K562 (cell line): ENCODE results near the gene NPAP1. TPM values are rescaled to one million over a fixed set of nuclear protein-coding genes. Genes with fewer than 3 reads are reported as not detected.
"Not testable (repeated sequence)": the region's sequence is repeated elsewhere in the genome, so short reads cannot be mapped to it uniquely, and the experiment has no call there.

ENCODE experiments used
- ATAC-seq: fragments of 200-7000 bp; cut with Tn5 transposase; 3 replicates; pipeline ENCODE4 v1.9.1; 2020; ENCODE audit warnings: moderate library complexity
- BruUV-seq: library from RNA; stranded (reverse); fragments of 400-500 nt; replicated peaks from 2 replicates; lab custom pipeline; 2021; lab: Mats Ljungman, UMichigan
- CTCF ChIA-PET: fragments of 300-600 bp; formaldehyde crosslinking; extraction: SDS; loops from one replicate; lab custom pipeline; 2021; ENCODE audit warnings: low intra/inter-chr PET ratio; lab: Yijun Ruan, JAX
- POLR2A ChIA-PET: fragments of 300-600, 350-650 bp; sonication (Branson Sonifier 250); formaldehyde crosslinking; extraction: SDS; loops from one replicate; lab custom pipeline; 2021; ENCODE audit warnings: antibody characterized with exemption, inconsistent platforms; lab: Yijun Ruan, JAX
- DNase-seq, 4 experiments: peaks; one replicate each; pipeline versions ENCODE4 v3.0.0 to v3.0.0-alpha.2; 2011 to 2018; ENCODE audit warnings: low spot score in 3 of 4, mixed read lengths in 3 of 4; ENCODE audit errors: extremely low read depth in 1 of 4
- FAIRE-seq: peaks from 2 replicates; lab custom pipeline; 2011; peaks lifted over from hg19 to GRCh38; lab: Jason Lieb, UNC
- H2AFZ ChIP-seq: 2 replicates; pipeline ENCODE4 v1.6.0; 2011; ENCODE audit warnings: low read depth, low read length, control low read depth, inconsistent platforms
- H3K27ac ChIP-seq: fragments of 200-600 bp; 3 replicates; pipeline ENCODE4 v1.8.0; 2011; ENCODE audit warnings: low read depth, mild to moderate bottlenecking, control low read depth, inconsistent platforms, low read length, moderate library complexity, mixed read lengths; ENCODE audit errors: extremely low read depth
- H3K27me3 ChIP-seq, 2 experiments: fragments of 300-600 bp in 1 of 2; 2 replicates in 1 of 2; 3 replicates in 1 of 2; pipeline versions ENCODE4 v1.6.0 to v1.8.0; 2011; ENCODE audit warnings: inconsistent platforms in 2 of 2, low read length in 2 of 2, mild to moderate bottlenecking in 1 of 2, mixed read lengths in 1 of 2, moderate library complexity in 1 of 2; ENCODE audit not compliant: control insufficient read depth in 2 of 2, insufficient read depth in 2 of 2
- H3K36me3 ChIP-seq: fragments of 300-600 bp; 3 replicates; pipeline ENCODE4 v1.8.0; 2011; ENCODE audit warnings: mild to moderate bottlenecking, low read length, inconsistent platforms; ENCODE audit not compliant: control insufficient read depth, insufficient read depth
- H3K4me1 ChIP-seq, 2 experiments: fragments of 200-600 bp in 1 of 2; replicated peaks in 1 of 2; 2 replicates in 1 of 2; 3 replicates in 1 of 2; pipeline versions ENCODE4 v1.5.1 to v1.8.0; 2011; ENCODE audit warnings: inconsistent platforms in 2 of 2, low read length in 2 of 2, mild to moderate bottlenecking in 1 of 2, mixed read lengths in 1 of 2, moderate library complexity in 1 of 2; ENCODE audit not compliant: control insufficient read depth in 2 of 2, insufficient read depth in 2 of 2
- H3K4me2 ChIP-seq: 2 replicates; pipeline ENCODE4 v1.6.1; 2011; ENCODE audit warnings: low read length, control low read depth, inconsistent platforms, mixed read lengths; ENCODE audit not compliant: insufficient read depth
- H3K4me3 ChIP-seq: fragments of 200-600 bp; sonication (generic), shearing (Covaris generic); 2 replicates; pipeline ENCODE4 v1.5.1; 2016; ENCODE audit warnings: control low read depth, inconsistent platforms
- H3K79me2 ChIP-seq: fragments of 200-600 bp; 3 replicates; pipeline ENCODE4 v1.8.0; 2011; ENCODE audit warnings: low read length, inconsistent platforms; ENCODE audit not compliant: control insufficient read depth, insufficient read depth
- H3K9ac ChIP-seq, 2 experiments: 2 replicates each; pipeline versions ENCODE4 v1.6.0 to v1.6.1; 2011; ENCODE audit warnings: low read depth in 2 of 2, low read length in 2 of 2, control low read depth in 1 of 2, inconsistent platforms in 1 of 2, mild to moderate bottlenecking in 1 of 2, mixed read lengths in 1 of 2; ENCODE audit not compliant: insufficient read depth in 1 of 2
- H3K9me1 ChIP-seq: one replicate; pipeline ENCODE4 v1.6.0; 2011; ENCODE audit warnings: inconsistent platforms, mild to moderate bottlenecking, low read length, moderate library complexity; ENCODE audit not compliant: control insufficient read depth, insufficient read depth
- H3K9me3 ChIP-seq: replicated peaks from 2 replicates; pipeline ENCODE4 v1.5.1; 2011; ENCODE audit warnings: low read depth, low read length, inconsistent platforms; ENCODE audit not compliant: control insufficient read depth, insufficient read depth
- H4K20me1 ChIP-seq: replicated peaks from 2 replicates; pipeline ENCODE4 v1.6.1; 2011; ENCODE audit warnings: low read length, inconsistent platforms, mixed read lengths; ENCODE audit not compliant: control insufficient read depth, insufficient read depth
- ATF6 ChIP-seq: sonication (generic); formaldehyde crosslinking; IDR thresholded peaks from 2 replicates; pipeline ENCODE4 v1.4.0; 2020; ENCODE audit warnings: mild to moderate bottlenecking, missing genetic modification reagents
- GABPB1 ChIP-seq: sonication (generic); formaldehyde crosslinking; IDR thresholded peaks from 2 replicates; pipeline ENCODE4 v1.8.0; 2022; ENCODE audit warnings: mild to moderate bottlenecking, missing genetic modification reagents
- HMGN3 ChIP-seq: IDR thresholded peaks from 2 replicates; pipeline ENCODE4 v1.6.1; 2011; ENCODE audit warnings: borderline replicate concordance, low read depth, mild to moderate bottlenecking, mixed read lengths, low read length; ENCODE audit not compliant: insufficient read length; ENCODE audit errors: extremely low read depth
- NR2F6 ChIP-seq: fragments of 450-650 bp; formaldehyde crosslinking; IDR thresholded peaks from 2 replicates; pipeline ENCODE4 v1.4.0; 2020; ENCODE audit warnings: mild to moderate bottlenecking
- RFX1 ChIP-seq: fragments of 450-650 bp; IDR thresholded peaks from 2 replicates; pipeline ENCODE4 v1.6.1; 2016; ENCODE audit warnings: mild to moderate bottlenecking, moderate library complexity
- ZBTB17 ChIP-seq: fragments of 450-650 bp; formaldehyde crosslinking; IDR thresholded peaks from 2 replicates; pipeline ENCODE4 v1.4.0; 2020; ENCODE audit warnings: mild to moderate bottlenecking
- ZBTB26 ChIP-seq: fragments of 450-650 bp; formaldehyde crosslinking; IDR thresholded peaks from 2 replicates; pipeline ENCODE4 v1.4.0; 2022; ENCODE audit warnings: missing genetic modification characterization
- ZFP91 ChIP-seq: sonication (generic); formaldehyde crosslinking; IDR thresholded peaks from 2 replicates; pipeline ENCODE4 v1.8.0; 2022; ENCODE audit warnings: mild to moderate bottlenecking, missing genetic modification reagents
- WGBS: fragments of 100-300 bp; shearing (Covaris generic); methylation state at CpG from one replicate; pipeline ENCODE4 v1.1.6; 2016; ENCODE audit warnings: low coverage, mixed read lengths; ENCODE audit not compliant: insufficient coverage; ENCODE audit errors: missing lambda C conversion rate; 5-methylcytosine and 5-hydroxymethylcytosine counted together
- in situ Hi-C: fragments of 300-500 bp; cut with MboI; formaldehyde crosslinking; loops from 4 replicates; pipeline ENCODE4 v1.15.0; 2018; ENCODE audit warnings: inconsistent platforms, mixed read lengths
- intact Hi-C: fragments of 100-400 bp; cut with micrococcal nuclease; formaldehyde crosslinking; loops from 2 replicates; pipeline ENCODE4 v1.14.2; 2022
- polyA plus RNA-seq, 8 experiments: library from polyadenylated mRNA; depleted of rRNA in 4 of 8; stranded (reverse) in 5 of 8; unstranded in 3 of 8; fragments of >200 nt; fragmentation: Nextera tagmentation in 2 of 8; fragmentation: Illumina TruSeq in 1 of 8; extraction: Ambion mirVana in 2 of 8; extraction: Trizol in 1 of 8; gene quantifications; 2 replicates each; pipeline versions ENCODE4 v1.2.1 to v1.2.3, GENCODE V29; 2011 to 2014; ENCODE audit warnings: inconsistent platforms in 1 of 8, missing spikeins in 1 of 8
- total RNA-seq, 7 experiments: library from RNA; depleted of rRNA in 6 of 7; stranded (reverse); fragments of >200 nt in 6 of 7; fragmentation: Illumina TruSeq in 2 of 7; extraction: Trizol in 2 of 7; gene quantifications; 2 replicates each; pipeline versions ENCODE4 v1.2.1 to v1.2.3, GENCODE V29; 2011 to 2021; ENCODE audit warnings: low replicate concordance in 1 of 7

The NPAP1 gene
- total and polyA plus RNA-seq, 9 of the 15 experiments (the other 6 are each of a cell fraction or from before 2014, with no cell fraction given): 0.03 TPM; not detected in 8

- no peak for TF ChIP-seq ZFP91 (CRISPR knock-in tag)
- TF ChIP-seq ZBTB17: no peak
- no peak for TF ChIP-seq NR2F6
- no peak for TF ChIP-seq ATF6 (CRISPR knock-in tag)
- TF ChIP-seq ZBTB26: no peak
- TF ChIP-seq HMGN3: no peak
- no peak for TF ChIP-seq GABPB1 (CRISPR knock-in tag)
- no peak for TF ChIP-seq RFX1
These were observed 6.4 kb downstream of the NPAP1 start (continued) for GRCh38 chr15:24682002-24682401.

- H3K9ac ChIP-seq, H3K4me2 ChIP-seq, ATAC-seq, H3K36me3 ChIP-seq, FAIRE-seq, H4K20me1 ChIP-seq, BruUV-seq, H3K79me2 ChIP-seq, H3K27ac ChIP-seq, POLR2A ChIA-PET, CTCF ChIA-PET, H3K4me3 ChIP-seq, H3K9me3 ChIP-seq, in situ Hi-C loops, H3K4me1 ChIP-seq, intact Hi-C loops, H2AFZ ChIP-seq, H3K27me3 ChIP-seq, DNase-seq, H3K9me1 ChIP-seq: not testable (repeated sequence)
- 0% methylated on average over 1 of the region's 4 CpGs for WGBS
These were observed 7.3 kb downstream of the NPAP1 start for GRCh38 chr15:24682905-24683304.
